HL-60 (cell line): ENCODE results near the gene GRIK5.

Experiments used
- DNase-seq, 2 experiments: peaks; one replicate each; pipeline ENCODE4 v3.0.0-alpha.2; 2010 to 2020; ENCODE audit warnings: low read depth in 1 of 2, low spot score in 1 of 2
- H3K27ac ChIP-seq: fragments of 250-450 bp; sonication (Bioruptor Pico); replicated peaks from 2 replicates; pipeline ENCODE4 v1.5.1; 2020; ENCODE audit warnings: mild to moderate bottlenecking, moderate library complexity
- H3K27me3 ChIP-seq: fragments of 250-450 bp; sonication (Bioruptor Pico); 2 replicates; pipeline ENCODE4 v1.5.1; 2021; ENCODE audit warnings: mild to moderate bottlenecking, moderate library complexity; ENCODE audit not compliant: insufficient read depth, poor library complexity, severe bottlenecking
- H3K4me3 ChIP-seq: replicated peaks from 2 replicates; pipeline ENCODE4 v1.5.1; 2011; ENCODE audit warnings: mild to moderate bottlenecking, control low read depth, low read length; ENCODE audit not compliant: insufficient read depth
- GABPA ChIP-seq: IDR thresholded peaks from 2 replicates; pipeline ENCODE4 v1.6.1; 2012; ENCODE audit warnings: low read depth
- POLR2AphosphoS5 ChIP-seq: IDR thresholded peaks from 2 replicates; pipeline ENCODE4 v1.6.1; 2012; ENCODE audit warnings: low read depth
- SPI1 ChIP-seq: IDR thresholded peaks from 2 replicates; pipeline ENCODE4 v1.6.1; 2012; ENCODE audit warnings: low read depth, mild to moderate bottlenecking, borderline replicate concordance
- TF ChIP-seq, protein P1 (sequence below): IDR thresholded peaks from one replicate; pipeline ENCODE4 v1.5.1; 2011; ENCODE audit warnings: low read length, control low read depth, inconsistent platforms; ENCODE audit not compliant: insufficient read depth
- TF ChIP-seq, protein P2 (sequence below): IDR thresholded peaks from 2 replicates; pipeline ENCODE4 v1.6.1; 2012; ENCODE audit warnings: low read depth; ENCODE audit not compliant: insufficient replicate concordance

The GRIK5 gene

DNA sequence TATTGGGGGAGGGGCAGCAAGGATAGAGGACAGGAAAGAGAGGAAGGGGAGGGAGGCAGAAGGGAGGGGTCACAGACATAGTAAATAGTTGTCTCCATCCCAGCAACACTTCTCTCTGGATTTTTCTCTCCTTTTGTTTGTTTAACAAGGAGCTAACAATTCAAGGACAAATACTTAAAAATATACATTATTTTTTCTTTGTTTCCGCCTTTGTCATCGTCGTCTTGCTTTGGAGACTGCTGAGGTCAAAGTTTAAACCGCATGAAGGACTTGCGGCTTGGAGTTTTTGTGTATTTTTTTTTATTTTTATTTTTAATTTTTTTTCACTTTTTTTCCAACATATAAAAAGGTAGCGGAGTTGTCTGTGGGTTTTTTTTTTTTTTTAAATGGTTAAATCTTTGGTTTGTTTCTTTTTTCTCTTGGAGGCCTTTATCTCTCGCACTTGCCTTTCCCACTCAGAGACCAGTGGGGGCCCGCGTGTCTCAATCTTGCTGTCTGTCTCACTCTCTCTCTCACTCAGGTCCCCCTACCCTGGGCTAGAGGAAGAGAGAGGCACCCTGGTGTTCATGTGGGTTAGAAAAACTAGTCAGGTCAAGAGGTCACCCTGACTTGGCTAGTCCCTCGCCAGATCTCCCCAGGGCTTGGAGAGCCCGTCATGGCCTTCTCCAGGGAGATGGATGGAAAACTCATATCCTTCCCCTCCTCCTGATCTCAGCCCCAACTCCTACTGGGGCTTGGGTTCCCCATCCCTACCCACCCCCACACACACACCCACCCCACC, 17.0 kb upstream of the GRIK5 start:
- DNase-seq, result no peak
- Histone ChIP-seq H3K27ac (no peak overlapping the region), H3K4me3 (no peak overlapping the region), H3K27me3 (no peaks in the 10 kb centered on the region)
- TF ChIP-seq, protein P1, sequence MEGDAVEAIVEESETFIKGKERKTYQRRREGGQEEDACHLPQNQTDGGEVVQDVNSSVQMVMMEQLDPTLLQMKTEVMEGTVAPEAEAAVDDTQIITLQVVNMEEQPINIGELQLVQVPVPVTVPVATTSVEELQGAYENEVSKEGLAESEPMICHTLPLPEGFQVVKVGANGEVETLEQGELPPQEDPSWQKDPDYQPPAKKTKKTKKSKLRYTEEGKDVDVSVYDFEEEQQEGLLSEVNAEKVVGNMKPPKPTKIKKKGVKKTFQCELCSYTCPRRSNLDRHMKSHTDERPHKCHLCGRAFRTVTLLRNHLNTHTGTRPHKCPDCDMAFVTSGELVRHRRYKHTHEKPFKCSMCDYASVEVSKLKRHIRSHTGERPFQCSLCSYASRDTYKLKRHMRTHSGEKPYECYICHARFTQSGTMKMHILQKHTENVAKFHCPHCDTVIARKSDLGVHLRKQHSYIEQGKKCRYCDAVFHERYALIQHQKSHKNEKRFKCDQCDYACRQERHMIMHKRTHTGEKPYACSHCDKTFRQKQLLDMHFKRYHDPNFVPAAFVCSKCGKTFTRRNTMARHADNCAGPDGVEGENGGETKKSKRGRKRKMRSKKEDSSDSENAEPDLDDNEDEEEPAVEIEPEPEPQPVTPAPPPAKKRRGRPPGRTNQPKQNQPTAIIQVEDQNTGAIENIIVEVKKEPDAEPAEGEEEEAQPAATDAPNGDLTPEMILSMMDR, result no peak
- no peak for TF ChIP-seq POLR2AphosphoS5
- TF ChIP-seq GABPA, result no peak
- TF ChIP-seq, protein P2, sequence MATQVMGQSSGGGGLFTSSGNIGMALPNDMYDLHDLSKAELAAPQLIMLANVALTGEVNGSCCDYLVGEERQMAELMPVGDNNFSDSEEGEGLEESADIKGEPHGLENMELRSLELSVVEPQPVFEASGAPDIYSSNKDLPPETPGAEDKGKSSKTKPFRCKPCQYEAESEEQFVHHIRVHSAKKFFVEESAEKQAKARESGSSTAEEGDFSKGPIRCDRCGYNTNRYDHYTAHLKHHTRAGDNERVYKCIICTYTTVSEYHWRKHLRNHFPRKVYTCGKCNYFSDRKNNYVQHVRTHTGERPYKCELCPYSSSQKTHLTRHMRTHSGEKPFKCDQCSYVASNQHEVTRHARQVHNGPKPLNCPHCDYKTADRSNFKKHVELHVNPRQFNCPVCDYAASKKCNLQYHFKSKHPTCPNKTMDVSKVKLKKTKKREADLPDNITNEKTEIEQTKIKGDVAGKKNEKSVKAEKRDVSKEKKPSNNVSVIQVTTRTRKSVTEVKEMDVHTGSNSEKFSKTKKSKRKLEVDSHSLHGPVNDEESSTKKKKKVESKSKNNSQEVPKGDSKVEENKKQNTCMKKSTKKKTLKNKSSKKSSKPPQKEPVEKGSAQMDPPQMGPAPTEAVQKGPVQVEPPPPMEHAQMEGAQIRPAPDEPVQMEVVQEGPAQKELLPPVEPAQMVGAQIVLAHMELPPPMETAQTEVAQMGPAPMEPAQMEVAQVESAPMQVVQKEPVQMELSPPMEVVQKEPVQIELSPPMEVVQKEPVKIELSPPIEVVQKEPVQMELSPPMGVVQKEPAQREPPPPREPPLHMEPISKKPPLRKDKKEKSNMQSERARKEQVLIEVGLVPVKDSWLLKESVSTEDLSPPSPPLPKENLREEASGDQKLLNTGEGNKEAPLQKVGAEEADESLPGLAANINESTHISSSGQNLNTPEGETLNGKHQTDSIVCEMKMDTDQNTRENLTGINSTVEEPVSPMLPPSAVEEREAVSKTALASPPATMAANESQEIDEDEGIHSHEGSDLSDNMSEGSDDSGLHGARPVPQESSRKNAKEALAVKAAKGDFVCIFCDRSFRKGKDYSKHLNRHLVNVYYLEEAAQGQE, result no peak
- no peak for TF ChIP-seq SPI1

DNA sequence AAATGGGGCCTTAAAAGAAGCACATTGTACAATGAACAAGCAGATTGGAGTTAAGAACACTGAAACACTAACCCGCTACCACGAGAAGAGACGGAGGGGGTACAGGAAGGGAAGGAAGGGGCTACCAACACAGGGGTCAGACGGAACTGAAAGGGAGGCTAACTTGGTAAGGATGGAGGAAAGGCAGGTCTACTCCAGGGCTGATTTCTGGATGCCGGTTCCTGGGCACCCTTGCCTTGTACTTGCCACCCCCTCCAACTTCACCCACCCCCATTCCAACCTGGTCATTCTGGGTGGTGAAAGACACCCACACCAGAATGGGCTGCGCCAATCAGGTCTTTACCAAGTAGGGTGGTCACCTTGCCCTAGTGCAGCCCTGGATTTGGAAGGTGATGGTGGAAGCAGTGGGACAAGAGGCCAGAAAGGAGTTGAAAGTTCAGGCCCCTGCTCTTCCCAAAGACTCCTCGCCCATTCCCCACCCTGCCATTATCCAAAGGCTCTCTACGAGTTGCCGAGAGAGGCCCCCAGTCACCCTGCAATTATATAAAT, 16.3 kb upstream of the GRIK5 start:
- Histone ChIP-seq H3K27ac (no peak overlapping the region), H3K4me3 (no peak overlapping the region), H3K27me3 (no peaks in the 10 kb centered on the region)
- no peak for DNase-seq
- TF ChIP-seq POLR2AphosphoS5 (no peak), GABPA (no peak), SPI1 (no peak)
- TF ChIP-seq, protein P1, result no peak
- TF ChIP-seq, protein P2, result no peak

DNA sequence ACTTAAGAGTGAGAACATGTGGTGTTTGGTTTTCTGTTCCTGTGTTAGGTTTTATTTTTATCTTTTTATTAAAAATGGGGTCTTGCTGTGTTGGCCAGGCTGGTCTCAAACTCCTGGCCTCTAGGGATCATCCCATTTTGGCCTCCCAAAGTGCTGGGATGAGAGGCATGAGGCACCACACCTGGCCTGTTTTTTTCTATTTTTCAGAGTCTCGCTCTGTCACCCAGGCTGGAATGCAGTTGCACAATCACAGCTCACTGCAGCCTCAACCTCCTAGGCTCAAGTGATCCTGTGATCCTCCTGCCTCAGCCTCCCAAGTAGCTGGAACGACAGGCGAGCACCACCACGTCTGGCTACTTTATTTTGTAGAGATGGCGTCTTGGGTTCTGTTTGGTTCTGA, 13.5 kb upstream of the GRIK5 start:
- no peak for DNase-seq
- H3K27me3 ChIP-seq, result no peaks in the 10 kb centered on the region
- H3K4me3 ChIP-seq, result no peak overlapping the region
- TF ChIP-seq GABPA, result no peak
- TF ChIP-seq, protein P1, result no peak
- TF ChIP-seq, protein P2, result no peak
- no peak for TF ChIP-seq POLR2AphosphoS5
- TF ChIP-seq SPI1, result no peak
- H3K27ac ChIP-seq, result no peak overlapping the region
